ENCODE measurements around the gene SLC22A23.
"Not testable (repeated sequence)": the region's sequence is repeated elsewhere in the genome, so short reads cannot be mapped to it uniquely, and the experiment has no call there.

SLC22A23 gene

DNA sequence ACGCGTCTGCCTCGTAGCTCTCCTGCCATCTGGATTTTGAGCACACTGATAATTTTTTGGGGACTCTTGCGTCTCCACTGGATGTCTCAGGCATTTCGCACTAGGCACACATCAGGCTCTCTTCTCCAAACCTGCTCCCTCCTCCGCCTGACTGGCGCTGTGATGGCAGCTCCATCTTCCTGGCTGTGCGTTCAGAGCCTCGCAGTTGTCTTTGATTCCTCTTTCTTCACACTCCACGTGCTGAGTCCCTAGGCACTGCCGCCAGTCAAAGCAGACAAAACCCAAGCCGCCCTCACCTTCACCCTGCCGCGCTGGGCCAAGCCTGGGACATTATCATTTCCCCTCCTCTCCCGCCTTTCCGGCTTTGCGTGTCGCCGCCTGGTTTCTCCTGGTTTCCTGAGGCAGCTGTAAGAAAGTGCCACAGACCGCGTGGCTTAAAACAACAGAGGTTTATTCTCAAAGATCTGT, 197.3 kb downstream of the SLC22A23 start:
- DNase-seq: peak; percentile 21 to 26

DNA sequence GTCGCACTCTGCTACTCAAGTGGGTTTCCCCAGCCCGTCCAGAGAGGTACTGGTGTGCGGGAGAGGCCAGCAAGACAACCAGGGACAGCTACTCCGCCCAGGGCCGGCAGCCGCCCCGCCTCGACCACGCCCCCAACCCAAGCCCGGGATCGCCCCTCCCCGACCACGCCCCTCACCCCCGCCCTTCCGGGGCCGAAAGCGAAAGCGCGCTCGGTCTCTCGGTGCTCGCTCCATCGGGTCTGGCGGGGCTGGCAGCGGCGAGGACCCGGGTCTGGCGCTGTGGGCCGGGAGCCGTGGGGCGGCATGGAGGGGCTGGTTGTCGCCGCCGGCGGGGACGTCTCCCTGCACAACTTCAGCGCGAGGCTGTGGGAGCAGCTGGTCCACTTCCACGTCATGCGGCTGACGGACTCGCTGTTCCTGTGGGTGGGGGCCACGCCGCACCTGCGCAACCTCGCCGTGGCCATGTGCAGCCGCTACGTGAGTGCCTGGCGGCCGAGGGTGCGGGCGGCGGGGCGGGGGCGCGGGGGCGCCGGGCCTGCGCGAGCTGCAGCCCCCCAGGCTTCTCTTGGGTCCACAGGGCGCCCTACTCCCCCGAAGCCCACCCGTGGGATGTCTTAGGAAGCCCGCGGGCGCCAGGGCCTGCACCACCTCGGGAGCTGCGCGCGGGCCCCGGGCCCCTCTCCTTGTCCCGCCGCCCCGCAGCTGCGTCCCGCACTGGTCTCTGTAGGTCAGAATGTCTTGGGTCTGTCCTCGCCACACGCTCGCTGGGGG, 197.9 kb downstream of the SLC22A23 start, which contains the start of gene PSMG4:
Gene PSMG4 (plus strand): TSS at position 228 of the 771 bp plus-strand sequence. CDS start 76 bp downstream, at position 304.
- peak; percentile 84 to 97 for DNase-seq

DNA sequence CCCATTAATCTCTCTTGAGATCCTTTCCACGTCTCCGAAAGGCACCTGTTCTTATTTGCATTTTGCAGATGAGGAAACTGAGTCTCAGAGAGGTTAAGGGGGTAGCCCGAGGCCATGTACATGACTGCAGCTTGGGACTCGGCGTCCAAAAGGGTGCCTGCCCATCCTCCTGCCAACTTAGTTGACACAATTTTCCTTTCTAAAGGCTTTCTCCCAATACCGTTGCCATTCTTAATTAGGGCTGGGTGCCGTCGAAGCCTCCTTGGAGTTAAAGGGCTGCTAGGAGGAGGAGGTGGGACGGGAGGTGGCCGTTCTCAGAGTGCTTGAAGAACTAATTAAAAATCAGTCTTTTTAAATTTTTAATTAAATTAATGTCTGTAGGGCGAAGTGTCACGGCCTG, 198.6 kb downstream of the SLC22A23 start:
- no peak for DNase-seq

DNA sequence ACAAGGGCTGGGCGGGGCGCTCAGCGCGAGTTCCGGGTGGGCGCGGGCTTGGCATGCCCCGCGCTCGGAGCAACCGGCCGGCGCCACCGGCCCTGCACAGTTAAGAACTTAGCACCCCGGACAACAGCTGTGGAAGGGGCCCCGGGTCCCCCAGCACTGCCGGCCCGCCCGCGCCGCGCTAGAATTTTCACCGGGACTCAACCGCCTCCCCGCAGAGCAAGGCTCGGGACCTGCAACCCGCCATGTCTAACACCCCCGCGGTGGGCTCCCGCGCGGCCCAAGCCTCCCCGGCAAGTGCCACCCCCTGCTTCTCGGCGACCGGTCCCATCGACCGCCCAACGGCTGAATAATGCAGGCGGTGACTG, 203.3 kb downstream of the SLC22A23 start:
- DNase-seq: no peak

DNA sequence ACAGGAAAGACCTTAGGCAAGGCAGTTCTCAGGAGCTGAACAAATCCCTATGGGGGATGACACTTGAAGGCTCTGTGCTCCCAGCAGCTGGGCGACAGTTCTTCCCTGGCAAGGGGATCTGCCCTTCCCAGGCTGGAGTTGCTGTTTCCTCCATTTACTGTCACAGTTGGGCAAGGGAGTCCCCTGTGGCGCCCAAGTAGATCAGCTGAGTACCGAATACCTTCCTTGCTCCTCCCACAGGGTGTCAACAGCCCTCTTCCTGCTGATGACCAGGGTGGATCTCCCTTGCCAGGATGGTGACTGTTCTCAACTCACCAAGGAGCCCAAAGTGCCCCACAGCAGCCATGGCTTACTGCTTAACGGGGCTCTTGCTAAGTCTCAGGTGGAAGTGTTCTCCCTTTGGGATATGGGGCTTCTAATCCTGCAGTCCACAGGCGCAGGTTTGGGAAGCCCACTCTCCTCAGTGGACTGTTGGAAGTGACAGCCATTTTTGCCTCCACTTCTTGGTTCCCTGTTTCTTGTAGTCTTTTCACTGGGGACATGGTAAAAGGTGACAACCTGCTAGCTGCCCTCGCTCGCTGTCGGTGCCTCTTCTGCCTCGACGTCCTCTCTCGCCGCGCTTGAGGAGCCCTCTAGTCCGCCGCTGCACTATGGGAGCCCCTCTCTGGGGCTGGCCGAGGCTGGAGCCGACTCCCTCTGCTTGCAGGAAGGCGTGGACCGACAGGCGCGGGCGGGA, 203.8 kb downstream of the SLC22A23 start:
- DNase-seq: peak in 1 of 2 donors; percentile 19

DNA sequence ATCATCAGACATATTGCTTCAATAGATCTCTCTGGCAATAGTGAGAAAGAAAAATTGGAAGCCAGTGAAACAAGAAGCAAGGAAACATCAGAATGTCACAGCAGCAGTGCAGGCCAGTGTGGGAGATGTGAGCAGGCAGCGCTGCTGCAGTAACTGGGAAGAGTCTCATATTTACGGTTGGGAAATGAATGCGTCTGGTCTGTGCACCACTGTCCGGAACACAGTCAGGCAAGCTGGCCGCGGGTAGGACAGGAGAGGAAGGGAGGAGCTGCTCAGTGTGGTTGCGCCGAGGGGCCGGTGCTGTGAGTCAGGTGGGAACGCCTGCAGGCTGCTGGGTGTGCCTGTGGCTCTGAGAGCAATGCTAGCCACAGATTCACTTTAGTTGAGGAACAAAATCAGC, 204.5 kb downstream of the SLC22A23 start:
- no peak for DNase-seq

DNA sequence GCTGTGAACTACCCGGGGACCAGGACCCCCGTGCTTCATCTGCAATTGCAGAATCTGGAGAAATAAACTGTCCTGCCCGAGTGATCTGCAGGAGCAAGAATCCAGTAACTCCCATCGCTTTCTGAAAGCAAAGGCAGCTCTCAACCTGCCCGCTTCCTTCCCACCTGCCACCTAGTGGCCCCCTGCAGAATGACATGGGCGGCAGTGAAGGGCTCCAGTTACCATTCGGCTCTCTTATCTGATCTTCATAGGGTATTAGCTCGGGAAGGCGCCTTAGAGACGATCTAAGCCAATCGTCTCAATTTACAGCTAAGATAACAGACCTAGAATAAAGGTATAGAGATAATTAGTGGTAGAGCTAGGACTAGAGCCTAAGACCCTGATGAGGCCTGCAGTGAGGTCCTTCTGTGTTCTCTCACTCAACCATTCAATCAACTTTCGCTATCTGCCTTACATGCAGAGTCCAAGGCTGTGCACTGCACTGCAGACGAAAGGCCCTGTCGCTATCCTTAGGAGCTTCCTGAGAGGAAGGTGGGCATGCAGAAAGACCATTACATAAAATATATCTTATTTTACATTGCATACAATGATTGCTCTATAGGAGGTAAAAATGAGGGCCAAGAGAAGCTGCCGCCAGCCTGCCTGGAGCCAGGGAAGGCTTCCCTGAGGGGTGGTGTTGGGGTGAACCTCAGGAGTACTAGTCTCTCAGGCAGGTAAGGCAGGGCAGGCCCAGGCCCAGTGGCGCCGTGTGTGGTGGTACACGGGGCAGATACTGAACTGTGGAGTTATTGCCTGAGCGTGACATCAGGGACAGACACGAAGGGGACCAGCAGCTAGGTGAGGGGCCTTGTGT, 205.2 kb downstream of the SLC22A23 start:
- peak; percentile 60 to 87 for DNase-seq

DNA sequence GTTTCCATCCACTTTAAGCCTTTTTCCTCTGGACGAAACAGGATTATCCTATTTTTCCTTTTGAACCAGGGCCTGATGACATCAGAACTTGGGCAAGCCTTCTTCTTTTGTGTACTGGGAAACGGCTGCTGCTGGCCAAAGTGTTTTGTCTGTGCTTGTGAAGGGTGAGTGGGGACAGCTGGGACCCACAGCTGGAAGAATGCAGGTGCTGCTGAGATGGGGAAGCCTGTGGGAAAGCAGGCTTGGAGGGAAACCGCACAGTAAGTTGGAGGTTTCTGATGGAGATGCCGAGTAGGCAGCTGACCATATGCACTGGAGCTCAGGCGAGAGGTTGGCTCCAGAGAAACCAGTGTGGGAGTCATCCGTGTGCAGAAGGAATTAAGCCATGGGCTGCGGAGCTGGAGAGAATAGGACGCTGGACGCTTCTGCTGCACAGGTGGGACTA, 206.6 kb downstream of the SLC22A23 start:
- DNase-seq: no peak

DNA sequence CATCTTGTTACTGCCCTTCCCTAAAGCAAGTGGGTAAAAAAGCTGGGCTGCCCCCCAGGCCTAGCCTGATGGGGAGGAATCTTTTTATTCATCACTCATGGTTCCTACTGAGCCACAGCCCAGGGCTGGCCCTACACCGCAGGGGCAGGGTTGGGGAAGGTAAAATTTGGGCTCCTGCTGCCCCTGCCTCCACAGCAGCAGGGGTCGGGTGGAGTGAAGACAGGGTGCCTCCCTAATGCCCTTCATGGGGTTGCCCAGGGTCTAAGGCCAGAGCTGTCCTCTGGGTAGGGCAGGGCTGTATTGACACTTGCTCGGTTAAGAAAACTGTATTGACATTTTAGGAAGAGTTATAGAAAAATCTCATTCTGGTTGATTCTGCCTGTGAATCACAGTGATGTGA, 207.0 kb downstream of the SLC22A23 start:
- no peak for DNase-seq

DNA sequence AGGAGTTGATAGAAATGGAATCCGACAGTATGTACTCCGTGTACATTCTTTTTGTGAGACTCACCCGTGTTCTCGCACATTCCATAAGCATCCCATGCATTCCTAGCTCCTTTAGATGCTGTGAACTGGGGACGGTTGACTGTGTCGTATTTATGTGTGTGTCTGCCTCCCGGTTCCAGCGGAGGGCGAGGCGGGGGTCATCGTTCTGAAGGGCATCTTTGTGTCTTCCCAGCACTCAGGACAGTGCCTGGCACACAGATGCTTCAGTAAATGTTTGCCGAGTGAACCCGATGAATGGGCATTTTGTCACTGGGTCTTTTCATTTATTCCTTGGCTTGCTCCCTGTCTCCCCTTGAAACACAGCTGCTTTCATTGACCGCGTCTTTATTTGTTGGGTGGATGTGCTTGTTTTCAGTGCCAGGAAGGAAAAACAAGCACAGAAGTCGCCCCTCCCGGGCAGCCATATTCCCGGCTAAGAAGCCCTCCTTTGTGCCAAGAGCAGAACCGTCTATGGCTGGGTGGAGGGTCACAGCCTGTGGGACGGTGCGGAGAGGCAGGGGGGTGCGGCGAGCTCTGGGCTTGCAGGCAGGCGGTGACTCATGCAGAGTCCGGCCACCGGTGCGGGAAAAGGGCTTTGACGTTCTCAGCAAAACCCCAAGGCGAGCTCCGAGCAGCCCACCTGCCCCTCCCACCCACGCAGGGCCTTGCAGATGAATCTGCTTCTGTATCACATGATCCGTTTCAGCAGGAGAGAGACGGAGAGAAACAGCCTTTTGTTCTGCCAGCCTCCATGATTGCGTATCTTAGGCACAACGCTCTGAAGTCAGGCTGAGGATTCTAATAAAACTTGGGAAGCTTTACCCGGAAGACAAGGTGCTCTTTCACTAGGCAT, 209.3 kb downstream of the SLC22A23 start:
- DNase-seq: no peak

DNA sequence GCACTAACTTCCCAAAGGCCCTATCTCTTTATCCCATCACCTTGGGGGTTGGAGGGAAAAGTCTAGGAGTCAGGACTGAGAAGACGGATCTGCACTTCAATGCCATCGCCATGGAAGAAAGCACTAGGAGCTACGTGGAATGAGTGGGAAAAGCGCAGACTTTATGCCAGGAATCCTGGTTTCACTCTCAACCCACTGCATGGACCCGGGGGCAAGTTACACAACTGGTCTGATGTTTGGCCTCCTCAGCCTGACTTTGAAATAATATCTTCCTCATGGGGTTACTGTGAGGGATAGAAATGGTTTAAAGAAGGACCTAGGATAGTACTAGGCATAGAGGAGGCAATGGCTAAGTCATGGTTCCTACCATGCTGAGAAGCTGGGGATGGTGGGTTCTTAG, 211.6 kb downstream of the SLC22A23 start:
- no peak for DNase-seq

DNA sequence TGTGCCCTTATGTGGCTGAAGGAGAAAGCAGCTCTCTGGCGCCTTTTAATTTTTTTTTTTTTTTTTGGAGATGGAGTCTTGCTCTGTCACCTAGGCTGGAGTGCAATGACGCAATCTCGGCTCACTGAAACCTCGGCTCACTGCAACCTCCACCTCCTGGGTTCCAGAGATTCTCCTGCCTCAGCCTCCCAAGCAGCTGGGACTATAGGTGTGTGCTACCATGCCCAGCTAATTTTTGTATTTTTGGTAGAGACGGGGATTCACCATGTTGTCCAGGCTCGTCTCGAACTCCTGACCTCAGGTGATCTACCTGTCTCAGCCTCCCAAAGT, 212.1 kb downstream of the SLC22A23 start:
- DNase-seq: not testable (repeated sequence)

DNA sequence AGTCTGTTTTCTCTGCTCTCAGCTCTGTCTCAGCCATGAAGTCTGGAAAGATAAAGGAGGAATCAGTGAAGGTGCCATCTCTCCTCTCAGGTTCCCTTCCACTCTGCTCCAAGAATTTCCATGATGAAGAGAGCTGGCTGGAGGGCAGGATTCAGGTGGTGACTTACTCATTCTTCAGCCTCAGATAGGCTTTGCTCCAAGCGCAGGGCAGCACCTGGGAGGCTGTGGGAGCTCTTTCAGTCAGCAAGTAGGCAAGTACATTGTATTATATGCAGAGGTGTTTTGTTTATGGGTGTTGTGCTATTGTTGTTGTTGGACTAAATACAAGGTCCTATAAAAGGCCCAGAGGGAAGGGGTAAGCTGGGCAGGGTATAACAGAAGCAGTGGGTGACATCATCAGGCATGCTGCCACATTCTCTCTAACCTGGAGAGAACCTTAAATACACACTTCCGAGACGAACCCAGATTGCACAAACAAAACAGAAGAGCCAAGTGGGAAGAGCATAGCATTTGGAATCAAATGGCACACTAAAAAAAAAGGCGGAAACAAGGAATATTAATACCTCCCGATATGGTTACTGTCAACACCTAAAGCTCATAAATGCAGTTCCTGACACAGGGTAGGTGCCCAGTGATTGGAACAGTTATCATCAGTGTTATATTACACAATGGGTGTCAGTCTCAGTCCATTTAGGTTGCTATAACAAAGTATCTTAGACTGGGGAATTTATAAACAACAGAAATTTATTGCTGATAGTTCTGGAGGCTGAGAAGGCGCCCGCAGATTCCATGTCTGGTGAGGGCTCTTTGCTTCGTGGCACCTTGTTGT, 212.6 kb downstream of the SLC22A23 start:
- no peak for DNase-seq

DNA sequence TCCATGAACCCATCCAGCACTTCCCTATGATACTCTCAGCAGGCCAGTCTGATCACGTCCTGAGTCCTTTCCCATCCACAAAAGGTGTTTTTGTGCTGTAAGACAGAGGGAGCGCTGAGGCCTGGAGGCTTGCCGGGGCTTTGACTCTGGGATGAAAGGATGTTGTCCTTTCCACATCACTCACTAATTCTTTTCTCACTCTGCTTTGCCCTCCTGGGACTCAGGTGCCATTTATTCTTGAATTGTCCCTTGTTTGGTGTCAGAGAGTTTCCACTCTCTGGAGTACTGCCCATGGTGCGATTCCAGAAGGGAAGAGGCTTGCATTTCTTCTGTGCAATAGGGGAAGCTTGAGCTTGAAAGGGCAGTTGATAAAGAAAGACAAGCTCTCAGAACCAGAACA, 214.1 kb downstream of the SLC22A23 start:
- no peak for DNase-seq

DNA sequence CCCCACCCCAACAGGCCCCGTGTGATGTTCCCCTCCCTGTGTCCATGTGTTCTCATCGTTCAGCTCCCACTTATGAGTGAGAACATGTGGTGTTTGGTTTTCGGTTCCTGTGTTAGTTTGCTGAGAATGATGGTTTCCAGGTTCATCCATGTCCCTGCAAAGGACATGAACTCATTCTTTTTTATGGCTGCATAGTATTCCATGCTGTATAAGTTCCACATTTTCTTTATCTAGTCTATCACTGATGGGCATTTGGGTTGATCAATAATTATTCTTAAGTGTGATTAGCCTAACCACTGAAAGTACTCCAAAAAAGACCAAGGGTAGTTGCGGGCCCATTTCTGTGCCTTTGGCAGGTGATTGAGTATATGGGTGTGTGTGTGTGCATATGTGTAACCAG, 215.1 kb downstream of the SLC22A23 start:
- DNase-seq: not testable (repeated sequence)

DNA sequence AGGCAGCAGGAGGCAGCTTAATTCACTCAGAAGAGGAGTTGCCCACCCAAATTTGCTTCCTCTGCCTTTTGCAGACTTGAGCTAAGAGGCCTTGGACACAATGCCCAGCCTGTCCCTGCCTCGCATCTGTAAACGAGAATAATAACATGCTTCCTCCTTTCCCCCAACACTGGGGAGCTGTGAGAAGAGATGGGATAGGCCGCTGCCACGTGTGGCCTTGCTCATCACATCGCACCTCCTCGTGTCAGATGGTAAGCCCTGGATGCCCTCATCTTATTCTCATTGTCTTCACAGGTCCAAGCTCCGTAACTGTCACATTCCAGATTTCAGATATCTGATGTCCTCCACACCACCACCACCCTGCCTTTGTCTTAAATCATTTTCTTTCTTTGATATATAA, 216.3 kb downstream of the SLC22A23 start:
- no peak for DNase-seq

DNA sequence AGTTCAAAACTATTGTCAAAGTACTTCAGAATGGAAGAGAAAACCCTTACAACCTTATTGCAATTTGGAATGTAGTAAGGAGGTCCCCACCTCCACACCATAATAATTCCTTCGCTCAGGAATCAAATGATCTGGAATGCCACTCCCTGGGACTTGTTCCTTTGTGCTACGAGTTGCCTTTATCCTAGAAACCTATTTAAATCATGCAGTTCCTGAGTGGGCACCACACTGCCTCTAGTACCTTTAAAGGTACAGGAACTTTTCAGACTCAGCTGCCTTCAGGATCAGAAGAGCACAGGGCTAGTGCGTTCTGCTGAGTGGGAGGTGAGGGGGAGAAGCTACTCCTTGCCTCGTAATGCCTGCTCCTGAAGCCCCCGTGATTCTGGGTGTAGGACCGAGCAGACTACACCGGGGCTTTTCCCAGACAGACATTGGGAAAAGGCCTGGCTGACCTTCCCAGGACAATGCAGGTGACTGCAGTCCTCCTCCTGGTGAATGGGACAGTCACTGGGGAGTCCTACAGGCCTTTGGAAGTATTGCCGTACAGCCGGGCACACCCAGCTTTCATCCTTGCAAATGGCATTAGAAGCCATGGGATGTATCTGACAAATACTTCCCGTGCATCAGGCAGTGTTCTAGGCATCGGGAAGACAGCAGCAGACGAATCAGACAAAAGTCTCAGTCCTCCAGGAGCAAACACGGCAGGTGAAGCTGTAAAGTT, 217.6 kb downstream of the SLC22A23 start:
- DNase-seq: no peak

DNA sequence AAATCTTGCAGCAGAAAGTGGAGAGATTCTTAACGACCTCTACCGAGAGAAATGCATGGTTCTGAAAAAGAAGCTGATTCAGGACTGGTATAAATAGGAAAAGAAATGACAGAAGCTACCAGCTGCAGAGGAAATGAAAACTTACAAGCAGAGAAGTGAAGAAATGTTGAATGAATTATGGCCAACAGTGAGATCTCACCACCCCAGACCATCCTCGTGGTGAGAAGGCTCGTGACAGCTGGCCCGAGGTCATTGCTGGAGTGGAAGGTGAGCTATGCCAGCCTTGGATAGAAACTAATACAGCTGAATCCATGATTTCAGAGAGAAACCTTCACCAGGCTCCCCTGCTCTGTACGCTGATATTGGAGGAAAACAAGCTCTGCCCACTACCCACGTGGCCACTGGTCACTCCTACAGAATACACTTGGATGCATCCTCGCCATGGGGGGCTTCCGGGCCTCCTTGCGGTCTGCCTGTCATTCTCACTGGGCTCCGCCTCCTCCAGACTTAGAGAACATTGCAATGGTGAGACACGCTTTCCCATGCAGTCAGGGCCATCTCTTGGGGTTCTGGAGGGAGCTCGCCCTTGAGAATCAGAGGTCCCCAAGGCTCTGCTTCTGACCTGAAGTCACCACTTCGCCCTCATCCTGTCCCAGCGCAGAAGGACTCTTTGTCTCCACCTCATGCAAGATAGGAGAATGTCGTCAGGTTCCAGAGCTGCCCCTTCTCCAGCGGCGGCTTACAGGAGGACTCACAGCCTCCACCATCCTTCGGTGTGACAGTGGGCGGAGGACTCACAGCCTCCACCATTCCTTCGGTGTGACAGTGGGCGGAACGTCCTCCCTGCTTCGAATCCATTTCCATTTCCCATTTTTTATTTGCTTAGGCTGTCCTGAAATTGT, 218.8 kb downstream of the SLC22A23 start:
- no peak for DNase-seq

DNA sequence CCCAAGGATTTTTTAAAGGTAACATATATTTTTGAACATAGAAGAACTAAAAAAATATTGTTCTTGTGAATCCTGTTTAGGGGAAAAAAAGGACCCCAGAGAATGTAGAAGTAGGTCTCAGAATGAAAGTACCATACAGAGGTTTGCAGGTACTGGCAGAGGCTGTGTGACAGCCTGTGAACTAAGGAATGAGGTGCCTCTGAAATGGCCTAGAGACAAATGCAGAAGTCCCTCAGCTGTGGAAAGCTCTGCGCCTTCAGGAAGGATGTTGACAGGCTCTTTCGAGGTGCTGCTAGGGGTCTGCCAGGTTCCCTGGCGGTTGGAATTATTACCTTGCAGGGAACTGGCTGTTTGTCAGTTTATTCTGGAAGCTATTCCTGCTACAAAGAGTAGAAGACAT, 220.8 kb downstream of the SLC22A23 start:
- DNase-seq: no peak

DNA sequence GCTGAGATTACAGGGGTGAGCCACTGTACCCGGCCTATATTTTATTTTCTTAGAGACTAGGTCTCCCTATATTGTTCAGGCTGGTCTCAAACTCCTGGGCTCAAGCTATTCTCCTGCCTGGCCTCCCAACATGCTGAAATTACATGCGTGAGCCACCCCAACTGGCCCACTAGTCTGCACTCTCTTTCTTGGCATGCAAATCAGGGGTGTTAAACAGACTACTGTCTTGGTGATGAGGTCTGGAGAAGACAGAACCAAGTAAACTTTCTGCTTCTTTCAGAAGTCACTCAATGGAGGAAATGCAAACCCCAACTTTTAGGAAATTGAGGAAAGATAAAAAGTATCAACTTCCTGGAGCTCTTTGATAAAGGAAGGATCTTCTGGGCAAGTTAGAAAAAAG, 221.4 kb downstream of the SLC22A23 start:
- DNase-seq: no peak
